ENCODE data around the gene DUSP19.
"Not testable (repeated sequence)": the region's sequence is repeated elsewhere in the genome, so short reads cannot be mapped to it uniquely, and the experiment has no call there.

The DUSP19 gene

DNA sequence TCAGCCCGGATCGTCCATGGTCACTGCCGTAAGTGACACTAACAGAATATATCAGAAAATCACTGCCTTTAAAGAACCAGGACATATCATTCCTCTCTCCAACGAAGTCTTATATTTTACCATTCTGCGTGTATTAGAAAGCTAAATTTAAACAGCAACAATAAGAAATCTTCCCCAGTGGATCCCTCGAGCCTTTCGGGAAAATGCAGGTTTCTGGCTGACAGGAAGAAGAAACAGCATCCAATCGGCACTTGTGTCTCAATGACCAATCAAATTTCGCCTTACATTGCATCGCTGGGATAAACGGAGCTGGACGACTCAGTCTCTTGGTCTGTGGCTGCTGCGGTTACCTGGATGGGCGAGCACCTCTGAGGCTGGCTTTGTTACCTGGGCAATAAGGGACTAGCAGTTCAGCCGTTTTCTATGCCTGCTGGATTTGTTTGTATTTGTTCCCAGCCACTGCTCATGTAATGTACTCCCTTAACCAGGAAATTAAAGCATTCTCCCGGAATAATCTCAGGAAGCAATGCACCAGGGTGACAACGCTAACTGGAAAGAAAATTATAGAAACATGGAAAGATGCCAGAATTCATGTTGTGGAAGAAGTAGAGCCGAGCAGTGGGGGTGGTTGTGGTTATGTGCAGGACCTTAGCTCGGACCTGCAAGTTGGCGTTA, at the start of gene DUSP19:
Gene DUSP19, plus strand, starts transcription at position 284 of the 675 bp plus-strand sequence. Its CDS starts 187 bp downstream, at position 471.
- no peaks in the 10 kb centered on the region for H3K9me3 Mint-ChIP-seq

GRCh38 chr2:183029219-183029618, 49.3 kb upstream of the DUSP19 start:
- Mint-ChIP-seq H3K27me3 (peaks cover 75% of the 10 kb centered on the region), H3K4me1 (no peaks in the 10 kb centered on the region), H3K27ac (no peak overlapping the region), H3K4me3 (no peak overlapping the region), H3K36me3 (no peaks in the 10 kb centered on the region), H3K9me3 (no peaks in the 10 kb centered on the region)
- no peak for ATAC-seq

More for the DNA sequence above, at the start of gene DUSP19:
- H3K4me1 Mint-ChIP-seq = peaks cover 6% of the 10 kb centered on the region
- peak; percentile 84 for ATAC-seq
- peak within 1 kb of the TSS; percentile 94 for H3K4me3 Mint-ChIP-seq
- H3K27ac Mint-ChIP-seq = peak within 1 kb of the TSS; percentile 82
- no peaks in the 10 kb centered on the region for H3K36me3 Mint-ChIP-seq
- no peaks in the 10 kb centered on the region for H3K27me3 Mint-ChIP-seq

DNA sequence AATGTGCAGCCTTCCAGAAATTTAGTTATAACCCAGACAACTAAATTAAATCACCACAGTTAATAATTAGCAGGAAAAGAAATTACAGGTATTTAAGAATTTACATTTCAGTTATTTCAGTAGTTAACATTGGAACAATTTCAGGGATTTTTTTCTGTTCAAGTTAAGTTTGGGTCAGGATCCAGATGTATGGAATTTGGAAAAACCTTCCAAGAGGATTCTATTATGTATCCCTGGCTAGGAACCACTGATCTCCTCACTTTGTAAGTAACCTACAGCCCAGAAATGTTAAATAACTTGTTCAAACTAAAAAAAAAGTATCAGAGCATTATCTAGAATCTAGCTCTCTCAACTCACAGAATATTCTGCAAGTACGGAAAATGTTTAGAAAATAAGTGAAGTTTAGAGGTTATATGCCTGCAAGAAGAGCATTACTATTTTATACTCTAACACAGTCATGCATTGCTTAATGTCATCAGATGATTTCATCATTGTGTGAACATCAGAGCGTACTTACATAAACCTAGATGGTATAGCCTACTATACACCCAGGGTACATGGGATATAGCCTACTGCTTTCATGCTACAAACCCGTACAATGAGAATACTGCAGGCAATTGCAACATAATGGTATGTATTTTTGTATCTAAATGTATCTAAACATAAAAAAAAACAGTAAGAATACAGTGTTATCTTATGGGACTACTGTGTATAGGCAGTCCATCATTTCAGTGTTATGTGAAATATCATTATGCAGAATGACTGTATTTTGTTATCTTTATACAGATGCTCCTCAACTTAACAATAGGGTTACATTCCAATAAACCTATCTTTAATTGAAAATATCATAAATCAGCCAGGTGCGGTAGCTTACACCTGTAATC, 46.4 kb upstream of the DUSP19 start:
- no peaks in the 10 kb centered on the region for H3K9me3 Mint-ChIP-seq
- ATAC-seq = no peak
- H3K27me3 Mint-ChIP-seq = peaks cover 58% of the 10 kb centered on the region
- no peak overlapping the region for H3K27ac Mint-ChIP-seq
- no peaks in the 10 kb centered on the region for H3K36me3 Mint-ChIP-seq
- H3K4me3 Mint-ChIP-seq = no peak overlapping the region
- peaks cover 6% of the 10 kb centered on the region for H3K4me1 Mint-ChIP-seq

- Mint-ChIP-seq H3K4me3 (no peak overlapping the region), H3K9me3 (peaks cover 4% of the 10 kb centered on the region), H3K36me3 (no peaks in the 10 kb centered on the region), H3K4me1 (peaks cover 12% of the 10 kb centered on the region), H3K27ac (no peak overlapping the region), H3K27me3 (peaks cover 64% of the 10 kb centered on the region)
- ATAC-seq = no peak
These were observed 44.6 kb upstream of the DUSP19 start for GRCh38 chr2:183033951-183034350.

DNA sequence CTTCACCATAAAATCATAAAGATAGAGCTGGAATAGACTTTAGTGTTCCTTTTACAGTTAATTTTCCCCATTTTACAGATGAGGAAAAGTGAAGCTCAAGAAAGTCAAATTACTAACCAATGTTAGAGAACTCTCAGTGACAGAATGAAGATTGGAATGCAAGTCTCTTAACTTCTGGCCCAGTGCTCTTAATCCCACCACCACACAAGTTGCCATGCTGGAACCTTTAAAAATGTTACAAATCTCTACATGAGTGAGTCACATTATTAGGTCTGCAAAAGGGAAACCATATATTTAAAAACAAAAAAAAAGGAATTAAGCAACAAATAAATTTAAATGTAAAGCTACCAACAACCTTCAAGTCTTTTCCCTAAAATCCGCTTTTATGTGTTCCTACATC, 43.7 kb upstream of the DUSP19 start:
- H3K4me1 Mint-ChIP-seq = peaks cover 20% of the 10 kb centered on the region
- no peak overlapping the region for H3K4me3 Mint-ChIP-seq
- no peak overlapping the region for H3K27ac Mint-ChIP-seq
- H3K27me3 Mint-ChIP-seq = peaks cover 64% of the 10 kb centered on the region
- H3K9me3 Mint-ChIP-seq = peaks cover 5% of the 10 kb centered on the region
- no peak for ATAC-seq
- no peaks in the 10 kb centered on the region for H3K36me3 Mint-ChIP-seq

DNA sequence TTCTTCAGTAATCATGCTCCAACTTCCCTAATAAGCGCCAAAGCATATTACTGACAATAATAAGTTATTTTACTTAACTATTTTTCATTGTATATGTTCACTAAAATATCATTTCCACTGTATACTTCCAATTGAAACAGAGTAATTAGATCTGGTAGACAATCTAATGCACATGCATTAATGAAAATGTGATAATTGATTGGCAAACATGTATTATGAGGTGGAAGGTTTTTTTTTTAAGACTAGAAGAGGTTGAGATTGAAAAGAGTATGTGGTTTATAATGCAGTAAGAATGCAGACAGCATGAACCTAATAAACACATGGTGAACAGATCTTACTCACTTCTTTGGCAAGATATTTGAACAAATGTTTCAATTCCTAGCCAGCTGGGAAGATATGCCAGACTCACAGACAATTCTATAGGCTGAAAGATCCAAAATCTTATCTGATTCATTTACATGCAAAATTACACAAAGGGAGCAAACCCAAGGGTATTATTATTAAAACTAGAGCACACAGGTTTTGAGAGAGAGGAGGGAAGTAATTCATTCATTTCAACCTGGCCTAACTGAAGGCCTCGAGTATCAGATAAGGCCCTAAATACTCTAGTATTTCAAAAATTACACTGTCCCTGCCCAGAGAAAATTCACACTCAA, 43.1 kb upstream of the DUSP19 start:
- H3K27ac Mint-ChIP-seq = no peak overlapping the region
- H3K27me3 Mint-ChIP-seq = peaks cover 64% of the 10 kb centered on the region
- peaks cover 20% of the 10 kb centered on the region for H3K4me1 Mint-ChIP-seq
- ATAC-seq = no peak
- H3K9me3 Mint-ChIP-seq = peaks cover 5% of the 10 kb centered on the region
- no peak overlapping the region for H3K4me3 Mint-ChIP-seq
- H3K36me3 Mint-ChIP-seq = no peaks in the 10 kb centered on the region

GRCh38 chr2:183035954-183036669, 42.4 kb upstream of the DUSP19 start:
- Mint-ChIP-seq H3K27me3 (peaks cover 64% of the 10 kb centered on the region), H3K4me3 (no peak overlapping the region), H3K36me3 (no peaks in the 10 kb centered on the region), H3K27ac (no peak overlapping the region), H3K9me3 (peaks cover 5% of the 10 kb centered on the region), H3K4me1 (peaks cover 20% of the 10 kb centered on the region)
- ATAC-seq = peak; percentile 59

- ATAC-seq = no peak
- Mint-ChIP-seq H3K36me3 (no peaks in the 10 kb centered on the region), H3K27me3 (peaks cover 59% of the 10 kb centered on the region), H3K4me3 (peak overlapping the region; percentile 21), H3K27ac (no peak overlapping the region), H3K9me3 (peaks cover 5% of the 10 kb centered on the region), H3K4me1 (peaks cover 20% of the 10 kb centered on the region)
These were observed 41.4 kb upstream of the DUSP19 start for GRCh38 chr2:183037074-183037552.

DNA sequence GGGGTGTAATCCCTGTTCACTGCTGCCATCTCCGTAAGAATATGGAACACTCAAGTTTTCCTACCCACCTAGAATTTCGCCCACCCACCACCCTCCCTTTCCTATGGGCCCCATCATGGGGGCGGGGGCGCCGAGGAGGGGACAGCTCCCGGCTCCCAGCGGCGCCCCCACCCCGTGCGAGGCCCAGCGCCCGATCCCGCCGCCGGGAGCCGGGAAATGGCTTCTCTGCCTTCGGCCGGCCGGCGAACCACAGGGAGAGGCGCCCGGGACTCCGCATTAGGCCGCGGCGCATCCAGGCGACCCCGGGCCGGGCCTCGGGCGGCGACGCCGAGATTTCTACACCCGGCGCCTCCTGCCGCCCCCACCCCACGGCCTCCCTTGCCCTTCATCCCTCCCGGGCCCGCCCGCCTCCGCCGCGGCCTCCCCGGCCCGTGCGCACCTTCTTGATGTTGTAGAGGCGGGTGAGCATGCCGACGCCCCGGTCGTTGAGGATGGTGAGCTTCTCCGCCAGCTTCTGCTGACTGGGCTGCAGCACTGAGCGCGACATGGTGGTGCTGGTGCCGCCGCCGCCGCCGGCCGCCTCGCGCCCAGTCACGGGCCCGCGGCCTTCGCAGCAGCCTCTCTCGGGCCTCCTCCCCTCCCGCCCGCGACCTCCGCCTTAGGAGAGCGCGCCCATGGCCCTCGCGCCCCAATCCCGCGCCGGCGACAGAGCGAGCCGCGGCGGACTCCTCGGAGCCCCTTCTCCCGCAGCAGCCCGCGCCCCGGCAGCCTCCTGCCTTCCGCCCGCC, 40.8 kb upstream of the DUSP19 start:
- no peak overlapping the region for H3K27ac Mint-ChIP-seq
- ATAC-seq = peak; percentile 73
- H3K36me3 Mint-ChIP-seq = no peaks in the 10 kb centered on the region
- H3K4me1 Mint-ChIP-seq = peaks cover 20% of the 10 kb centered on the region
- H3K4me3 Mint-ChIP-seq = peak overlapping the region; percentile 61
- peaks cover 5% of the 10 kb centered on the region for H3K9me3 Mint-ChIP-seq
- peaks cover 54% of the 10 kb centered on the region for H3K27me3 Mint-ChIP-seq

- H3K4me1 Mint-ChIP-seq = peaks cover 20% of the 10 kb centered on the region
- ATAC-seq = peak; percentile 78
- no peaks in the 10 kb centered on the region for H3K36me3 Mint-ChIP-seq
- H3K9me3 Mint-ChIP-seq = peaks cover 5% of the 10 kb centered on the region
- no peak within 1 kb of the TSS for H3K27ac Mint-ChIP-seq
- peaks cover 46% of the 10 kb centered on the region for H3K27me3 Mint-ChIP-seq
- peak within 1 kb of the TSS; percentile 61 for H3K4me3 Mint-ChIP-seq
These were observed 39.9 kb upstream of the DUSP19 start, which contains the start of gene NCKAP1 for GRCh38 chr2:183038341-183039300. Gene NCKAP1, minus strand, starts transcription at chr2:183038457. Its CDS starts 358 bp downstream, at chr2:183038099.

GRCh38 chr2:183040604-183041003, 37.9 kb upstream of the DUSP19 start:
- H3K36me3 Mint-ChIP-seq = no peaks in the 10 kb centered on the region
- H3K27me3 Mint-ChIP-seq = peaks cover 33% of the 10 kb centered on the region
- H3K9me3 Mint-ChIP-seq = peaks cover 16% of the 10 kb centered on the region
- no peak overlapping the region for H3K27ac Mint-ChIP-seq
- no peak for ATAC-seq
- H3K4me1 Mint-ChIP-seq = peaks cover 16% of the 10 kb centered on the region
- no peak overlapping the region for H3K4me3 Mint-ChIP-seq

GRCh38 chr2:183043580-183043979, 35.0 kb upstream of the DUSP19 start:
- H3K27me3 Mint-ChIP-seq = peaks cover 30% of the 10 kb centered on the region
- H3K9me3 Mint-ChIP-seq = peaks cover 16% of the 10 kb centered on the region
- H3K4me3 Mint-ChIP-seq = not testable (repeated sequence)

GRCh38 chr2:183047486-183048125, 30.9 kb upstream of the DUSP19 start:
- ATAC-seq, H3K36me3 Mint-ChIP-seq, H3K4me1 Mint-ChIP-seq, H3K27ac Mint-ChIP-seq, H3K4me3 Mint-ChIP-seq, H3K27me3 Mint-ChIP-seq: not testable (repeated sequence)
- peaks cover 11% of the 10 kb centered on the region for H3K9me3 Mint-ChIP-seq

More at GRCh38 chr2:183043580-183043979, 35.0 kb upstream of the DUSP19 start:
- H3K27ac Mint-ChIP-seq, ATAC-seq, H3K36me3 Mint-ChIP-seq: not testable (repeated sequence)
- H3K4me1 Mint-ChIP-seq = peaks cover 12% of the 10 kb centered on the region
